Measurements from ENCODE around the gene CPNE9. TPM values are rescaled to one million over a fixed set of nuclear protein-coding genes. Genes with fewer than 3 reads are reported as not detected.
A peak's percentile ranks its signal among the peaks of the same experiment; 100 is the strongest.

The CPNE9 gene
- total and polyA plus RNA-seq, 2 of the 13 experiments (the other 11 are each of a cell fraction or from before 2014, with no cell fraction given) = 0.20 TPM; not detected in 1

DNA sequence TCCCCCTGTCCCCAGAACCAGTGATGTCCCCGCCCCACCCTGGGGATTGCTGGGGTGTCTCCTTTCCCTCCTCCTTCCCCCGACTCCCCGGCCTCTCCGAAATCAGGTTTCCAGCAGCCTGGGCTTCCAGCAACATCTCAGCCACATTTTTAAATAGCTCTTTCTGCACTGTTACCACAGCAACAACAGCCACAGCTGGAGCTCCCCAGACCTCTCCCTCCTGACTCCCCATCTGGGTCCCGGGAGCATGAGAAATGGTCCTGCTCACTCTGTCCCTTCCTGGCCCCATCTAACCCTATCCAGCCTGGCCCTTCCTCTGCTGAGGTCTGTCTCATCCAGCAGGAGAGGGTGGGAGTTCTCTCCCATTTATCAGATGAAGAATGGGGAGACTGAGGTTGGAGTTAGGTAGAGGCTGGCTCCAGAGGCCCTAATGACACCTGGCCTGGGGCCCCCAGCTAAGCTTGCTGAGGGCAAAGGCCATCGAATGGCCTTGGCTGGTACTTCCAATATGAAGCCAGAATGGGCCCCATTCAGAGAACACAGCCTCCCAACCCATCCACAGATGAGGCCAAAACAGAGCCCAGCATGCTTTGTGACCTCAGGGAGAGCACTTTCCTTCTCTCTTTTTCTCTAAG lies 64.6 kb downstream of the CPNE9 start (continued):
- TF ChIP-seq, protein P1, sequence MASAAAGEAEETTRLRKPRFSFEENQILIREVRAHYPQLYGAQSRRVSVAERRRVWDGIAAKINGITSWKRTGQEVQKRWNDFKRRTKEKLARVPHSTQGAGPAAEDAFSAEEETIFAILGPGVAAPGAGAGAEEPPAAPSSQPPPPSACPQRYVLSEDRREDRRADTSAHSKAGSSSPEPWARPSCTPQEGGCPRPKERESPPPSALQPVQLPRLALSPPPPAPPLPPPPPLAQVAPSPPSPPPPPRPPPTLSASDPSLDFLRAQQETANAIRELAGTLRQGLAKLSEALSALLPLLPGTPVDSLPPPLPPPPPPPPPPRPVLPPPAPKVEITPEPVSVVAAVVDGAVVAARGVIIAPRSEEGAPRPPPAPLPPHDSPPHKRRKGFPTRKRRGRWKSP (CRISPR knock-in tag; IDR thresholded peaks at IDR 0.05) = no peak
- no peak for TF ChIP-seq MED13 (CRISPR knock-in tag; IDR thresholded peaks at IDR 0.05)
- TF ChIP-seq ZBTB1 (CRISPR knock-in tag; IDR thresholded peaks at IDR 0.05; ENCODE audit: borderline replicate concordance) = no peak
- TF ChIP-seq ZSCAN22 (CRISPR knock-in tag; IDR thresholded peaks at IDR 0.05) = no peak
- no peak for TF ChIP-seq PAWR (CRISPR knock-in tag; IDR thresholded peaks at IDR 0.05; ENCODE audit: borderline replicate concordance)
- TF ChIP-seq SETDB1 (CRISPR knock-in tag; IDR thresholded peaks at IDR 0.05; ENCODE audit: borderline replicate concordance) = no peak
- no peak for TF ChIP-seq TOE1 (CRISPR knock-in tag; IDR thresholded peaks at IDR 0.05)
- TF ChIP-seq, protein P2, sequence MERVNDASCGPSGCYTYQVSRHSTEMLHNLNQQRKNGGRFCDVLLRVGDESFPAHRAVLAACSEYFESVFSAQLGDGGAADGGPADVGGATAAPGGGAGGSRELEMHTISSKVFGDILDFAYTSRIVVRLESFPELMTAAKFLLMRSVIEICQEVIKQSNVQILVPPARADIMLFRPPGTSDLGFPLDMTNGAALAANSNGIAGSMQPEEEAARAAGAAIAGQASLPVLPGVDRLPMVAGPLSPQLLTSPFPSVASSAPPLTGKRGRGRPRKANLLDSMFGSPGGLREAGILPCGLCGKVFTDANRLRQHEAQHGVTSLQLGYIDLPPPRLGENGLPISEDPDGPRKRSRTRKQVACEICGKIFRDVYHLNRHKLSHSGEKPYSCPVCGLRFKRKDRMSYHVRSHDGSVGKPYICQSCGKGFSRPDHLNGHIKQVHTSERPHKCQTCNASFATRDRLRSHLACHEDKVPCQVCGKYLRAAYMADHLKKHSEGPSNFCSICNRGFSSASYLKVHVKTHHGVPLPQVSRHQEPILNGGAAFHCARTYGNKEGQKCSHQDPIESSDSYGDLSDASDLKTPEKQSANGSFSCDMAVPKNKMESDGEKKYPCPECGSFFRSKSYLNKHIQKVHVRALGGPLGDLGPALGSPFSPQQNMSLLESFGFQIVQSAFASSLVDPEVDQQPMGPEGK (CRISPR knock-in tag; IDR thresholded peaks at IDR 0.05) = peak; percentile 48; the same call in 1 of the 2 replicates
- TF ChIP-seq ZNF333 (CRISPR knock-in tag; IDR thresholded peaks at IDR 0.05; ENCODE audit: borderline replicate concordance) = no peak
- TF ChIP-seq ZNF143 (CRISPR knock-in tag; IDR thresholded peaks at IDR 0.05) = no peak
- TF ChIP-seq, protein P3, sequence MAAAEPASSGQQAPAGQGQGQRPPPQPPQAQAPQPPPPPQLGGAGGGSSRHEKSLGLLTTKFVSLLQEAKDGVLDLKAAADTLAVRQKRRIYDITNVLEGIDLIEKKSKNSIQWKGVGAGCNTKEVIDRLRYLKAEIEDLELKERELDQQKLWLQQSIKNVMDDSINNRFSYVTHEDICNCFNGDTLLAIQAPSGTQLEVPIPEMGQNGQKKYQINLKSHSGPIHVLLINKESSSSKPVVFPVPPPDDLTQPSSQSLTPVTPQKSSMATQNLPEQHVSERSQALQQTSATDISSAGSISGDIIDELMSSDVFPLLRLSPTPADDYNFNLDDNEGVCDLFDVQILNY (CRISPR knock-in tag; conservative IDR thresholded peaks at IDR 0.05) = no peak
- TF ChIP-seq, protein P4, sequence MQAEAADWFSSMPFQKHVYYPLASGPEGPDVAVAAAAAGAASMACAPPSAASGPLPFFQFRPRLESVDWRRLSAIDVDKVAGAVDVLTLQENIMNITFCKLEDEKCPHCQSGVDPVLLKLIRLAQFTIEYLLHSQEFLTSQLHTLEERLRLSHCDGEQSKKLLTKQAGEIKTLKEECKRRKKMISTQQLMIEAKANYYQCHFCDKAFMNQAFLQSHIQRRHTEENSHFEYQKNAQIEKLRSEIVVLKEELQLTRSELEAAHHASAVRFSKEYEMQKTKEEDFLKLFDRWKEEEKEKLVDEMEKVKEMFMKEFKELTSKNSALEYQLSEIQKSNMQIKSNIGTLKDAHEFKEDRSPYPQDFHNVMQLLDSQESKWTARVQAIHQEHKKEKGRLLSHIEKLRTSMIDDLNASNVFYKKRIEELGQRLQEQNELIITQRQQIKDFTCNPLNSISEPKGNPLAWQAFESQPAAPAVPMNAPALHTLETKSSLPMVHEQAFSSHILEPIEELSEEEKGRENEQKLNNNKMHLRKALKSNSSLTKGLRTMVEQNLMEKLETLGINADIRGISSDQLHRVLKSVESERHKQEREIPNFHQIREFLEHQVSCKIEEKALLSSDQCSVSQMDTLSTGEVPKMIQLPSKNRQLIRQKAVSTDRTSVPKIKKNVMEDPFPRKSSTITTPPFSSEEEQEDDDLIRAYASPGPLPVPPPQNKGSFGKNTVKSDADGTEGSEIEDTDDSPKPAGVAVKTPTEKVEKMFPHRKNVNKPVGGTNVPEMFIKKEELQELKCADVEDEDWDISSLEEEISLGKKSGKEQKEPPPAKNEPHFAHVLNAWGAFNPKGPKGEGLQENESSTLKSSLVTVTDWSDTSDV (CRISPR knock-in tag; IDR thresholded peaks at IDR 0.05) = no peak
- no peak for TF ChIP-seq ZNF614 (CRISPR knock-in tag; IDR thresholded peaks at IDR 0.05; ENCODE audit: borderline replicate concordance)
- no peak for TF ChIP-seq ZNF30 (CRISPR knock-in tag; IDR thresholded peaks at IDR 0.05)
- TF ChIP-seq, protein P5, sequence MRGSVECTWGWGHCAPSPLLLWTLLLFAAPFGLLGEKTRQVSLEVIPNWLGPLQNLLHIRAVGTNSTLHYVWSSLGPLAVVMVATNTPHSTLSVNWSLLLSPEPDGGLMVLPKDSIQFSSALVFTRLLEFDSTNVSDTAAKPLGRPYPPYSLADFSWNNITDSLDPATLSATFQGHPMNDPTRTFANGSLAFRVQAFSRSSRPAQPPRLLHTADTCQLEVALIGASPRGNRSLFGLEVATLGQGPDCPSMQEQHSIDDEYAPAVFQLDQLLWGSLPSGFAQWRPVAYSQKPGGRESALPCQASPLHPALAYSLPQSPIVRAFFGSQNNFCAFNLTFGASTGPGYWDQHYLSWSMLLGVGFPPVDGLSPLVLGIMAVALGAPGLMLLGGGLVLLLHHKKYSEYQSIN (CRISPR knock-in tag; IDR thresholded peaks at IDR 0.05; ENCODE audit: borderline replicate concordance) = no peak
- TF ChIP-seq ZNF383 (CRISPR knock-in tag; IDR thresholded peaks at IDR 0.05; ENCODE audit: borderline replicate concordance) = no peak
- TF ChIP-seq, protein P6, sequence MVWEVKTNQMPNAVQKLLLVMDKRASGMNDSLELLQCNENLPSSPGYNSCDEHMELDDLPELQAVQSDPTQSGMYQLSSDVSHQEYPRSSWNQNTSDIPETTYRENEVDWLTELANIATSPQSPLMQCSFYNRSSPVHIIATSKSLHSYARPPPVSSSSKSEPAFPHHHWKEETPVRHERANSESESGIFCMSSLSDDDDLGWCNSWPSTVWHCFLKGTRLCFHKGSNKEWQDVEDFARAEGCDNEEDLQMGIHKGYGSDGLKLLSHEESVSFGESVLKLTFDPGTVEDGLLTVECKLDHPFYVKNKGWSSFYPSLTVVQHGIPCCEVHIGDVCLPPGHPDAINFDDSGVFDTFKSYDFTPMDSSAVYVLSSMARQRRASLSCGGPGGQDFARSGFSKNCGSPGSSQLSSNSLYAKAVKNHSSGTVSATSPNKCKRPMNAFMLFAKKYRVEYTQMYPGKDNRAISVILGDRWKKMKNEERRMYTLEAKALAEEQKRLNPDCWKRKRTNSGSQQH (CRISPR knock-in tag; IDR thresholded peaks at IDR 0.05; ENCODE audit: low read depth) = no peak
- TF ChIP-seq, protein P7, sequence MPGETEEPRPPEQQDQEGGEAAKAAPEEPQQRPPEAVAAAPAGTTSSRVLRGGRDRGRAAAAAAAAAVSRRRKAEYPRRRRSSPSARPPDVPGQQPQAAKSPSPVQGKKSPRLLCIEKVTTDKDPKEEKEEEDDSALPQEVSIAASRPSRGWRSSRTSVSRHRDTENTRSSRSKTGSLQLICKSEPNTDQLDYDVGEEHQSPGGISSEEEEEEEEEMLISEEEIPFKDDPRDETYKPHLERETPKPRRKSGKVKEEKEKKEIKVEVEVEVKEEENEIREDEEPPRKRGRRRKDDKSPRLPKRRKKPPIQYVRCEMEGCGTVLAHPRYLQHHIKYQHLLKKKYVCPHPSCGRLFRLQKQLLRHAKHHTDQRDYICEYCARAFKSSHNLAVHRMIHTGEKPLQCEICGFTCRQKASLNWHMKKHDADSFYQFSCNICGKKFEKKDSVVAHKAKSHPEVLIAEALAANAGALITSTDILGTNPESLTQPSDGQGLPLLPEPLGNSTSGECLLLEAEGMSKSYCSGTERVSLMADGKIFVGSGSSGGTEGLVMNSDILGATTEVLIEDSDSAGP (CRISPR knock-in tag; IDR thresholded peaks at IDR 0.05; ENCODE audit: borderline replicate concordance) = no peak

Measured in HepG2 (cell line).